GM12878 (cell line): ENCODE measurements around the gene C1orf21. TPM values are rescaled to one million over a fixed set of nuclear protein-coding genes. Genes with fewer than 3 reads are reported as not detected.

Experiments
- ATAC-seq: fragments of 200-7000 bp; cut with Tn5 transposase; 3 replicates; pipeline ENCODE4 v1.9.1; 2020; ENCODE audit warnings: mild to moderate bottlenecking, moderate library complexity
- BruUV-seq: library from RNA; stranded (reverse); fragments of 400-500 nt; replicated peaks from 2 replicates; lab custom pipeline; 2021; lab: Mats Ljungman, UMichigan
- CTCF ChIA-PET: fragments of 300-600 bp; sonication (Branson Sonifier 250); formaldehyde crosslinking; extraction: SDS; loops from one replicate; lab custom pipeline; 2021; ENCODE audit warnings: inconsistent platforms; lab: Yijun Ruan, JAX
- POLR2A ChIA-PET: fragments of 350-600 bp; formaldehyde crosslinking; extraction: SDS; loops from one replicate; lab custom pipeline; 2021; ENCODE audit warnings: inconsistent platforms; lab: Charles Lee
- RAD21 ChIA-PET: fragments of 300-600 bp; sonication (Branson Sonifier 250); formaldehyde crosslinking; loops from one replicate; lab custom pipeline; 2023; ENCODE audit warnings: antibody characterized with exemption; ENCODE audit not compliant: unreplicated experiment; lab: Charles Lee
- SMC1A ChIA-PET: fragments of 300-600 bp; sonication (Branson Sonifier 250); formaldehyde crosslinking; loops from one replicate; lab custom pipeline; 2023; ENCODE audit not compliant: unreplicated experiment, uncharacterized antibody; lab: Charles Lee
- DNase-seq: peaks from one replicate; pipeline ENCODE4 v3.0.0-alpha.2; 2011; ENCODE audit warnings: low read depth, low spot score
- FAIRE-seq: peaks from 3 replicates; lab custom pipeline; 2011; peaks lifted over from hg19 to GRCh38; lab: Jason Lieb, UNC
- H2AFZ ChIP-seq: 2 replicates; pipeline ENCODE4 v1.6.0; 2011; ENCODE audit warnings: low read depth, low read length, control low read depth; ENCODE audit not compliant: control insufficient read depth
- H3K27ac ChIP-seq: 2 replicates; pipeline ENCODE4 v1.5.1; 2011; ENCODE audit warnings: control low read depth; ENCODE audit not compliant: control insufficient read depth, insufficient read depth
- H3K27me3 ChIP-seq, 2 experiments: replicated peaks in 1 of 2; 2 replicates each; pipeline versions ENCODE4 v1.6.0 to v1.6.1; 2011; ENCODE audit warnings: low read length in 1 of 2; ENCODE audit not compliant: control insufficient read depth in 2 of 2, insufficient read depth in 2 of 2
- H3K36me3 ChIP-seq, 2 experiments: 2 replicates each; pipeline ENCODE4 v1.5.1; 2011; ENCODE audit warnings: low read length in 1 of 2; ENCODE audit not compliant: control insufficient read depth in 2 of 2, insufficient read depth in 2 of 2
- H3K4me1 ChIP-seq: 2 replicates; pipeline ENCODE4 v1.6.1; 2011; ENCODE audit warnings: mild to moderate bottlenecking, low read length, moderate library complexity, mixed read lengths; ENCODE audit not compliant: control insufficient read depth, insufficient read depth
- H3K4me2 ChIP-seq: 2 replicates; pipeline ENCODE4 v1.6.0; 2011; ENCODE audit warnings: control low read depth; ENCODE audit not compliant: control insufficient read depth, insufficient read depth
- H3K4me3 ChIP-seq: fragments of 200-600 bp; sonication (generic); 2 replicates; pipeline ENCODE4 v1.5.1; 2016
- H3K79me2 ChIP-seq: 2 replicates; pipeline ENCODE4 v1.6.0; 2011; ENCODE audit warnings: low read length; ENCODE audit not compliant: control insufficient read depth, insufficient read depth
- H3K9ac ChIP-seq: 2 replicates; pipeline ENCODE4 v1.8.0; 2011; ENCODE audit warnings: low read length, control low read depth, mixed read lengths; ENCODE audit not compliant: control insufficient read depth, insufficient read depth
- H3K9me3 ChIP-seq: replicated peaks from 3 replicates; pipeline ENCODE4 v1.5.1; 2011; ENCODE audit warnings: mild to moderate bottlenecking, low read length; ENCODE audit not compliant: control insufficient read depth, insufficient read depth
- H4K20me1 ChIP-seq: 2 replicates; pipeline ENCODE4 v1.6.0; 2011; ENCODE audit not compliant: control insufficient read depth, insufficient read depth
- BACH1 ChIP-seq: fragments of 450-650 bp; IDR thresholded peaks from 2 replicates; pipeline ENCODE4 v1.6.1; 2017; ENCODE audit warnings: mild to moderate bottlenecking, borderline replicate concordance
- BHLHE40 ChIP-seq, 2 experiments: fragments of 450-650 bp in 1 of 2; IDR thresholded peaks; 2 replicates each; pipeline ENCODE4 v1.6.1; 2011 to 2017; ENCODE audit warnings: low read depth in 2 of 2, borderline replicate concordance in 1 of 2, improper control_type of control experiment in 1 of 2, low read length in 1 of 2, mild to moderate bottlenecking in 1 of 2
- CHD4 ChIP-seq: fragments of 200-600 bp; sonication (generic); IDR thresholded peaks from 2 replicates; pipeline ENCODE4 v1.6.1; 2016; ENCODE audit warnings: mild to moderate bottlenecking
- EP300 ChIP-seq, 2 experiments: fragments of 150-350 bp in 1 of 2; IDR thresholded peaks; 2 replicates each; pipeline ENCODE4 v1.6.1; 2011 to 2012; ENCODE audit warnings: low read depth in 2 of 2, low read length in 2 of 2, borderline replicate concordance in 1 of 2, improper control_type of control experiment in 1 of 2, inconsistent platforms in 1 of 2; ENCODE audit not compliant: control insufficient read depth in 1 of 2
- ESRRA ChIP-seq: IDR thresholded peaks from 2 replicates; pipeline ENCODE4 v1.6.1; 2012; ENCODE audit warnings: mild to moderate bottlenecking, low read length, improper control_type of control experiment
- EZH2 ChIP-seq: IDR thresholded peaks from 2 replicates; pipeline ENCODE4 v1.6.1; 2012; ENCODE audit warnings: low read depth, mild to moderate bottlenecking, control low read depth, inconsistent platforms, low read length, borderline replicate concordance; ENCODE audit not compliant: control insufficient read depth
- JUND ChIP-seq: IDR thresholded peaks from 2 replicates; pipeline ENCODE4 v1.6.1; 2012; ENCODE audit warnings: low read depth, mild to moderate bottlenecking, low read length, improper control_type of control experiment, moderate library complexity
- MEF2B ChIP-seq: fragments of 450-650 bp; IDR thresholded peaks from 2 replicates; pipeline ENCODE4 v1.6.1; 2018; ENCODE audit warnings: mild to moderate bottlenecking, moderate library complexity; ENCODE audit not compliant: partially characterized antibody, poor library complexity, severe bottlenecking
- MYB ChIP-seq: fragments of 150-350 bp; IDR thresholded peaks from 2 replicates; pipeline ENCODE4 v1.6.1; 2014; ENCODE audit warnings: mild to moderate bottlenecking, low read depth, low read length, borderline replicate concordance
- RAD21 ChIP-seq: IDR thresholded peaks from 2 replicates; pipeline ENCODE4 v1.6.1; 2011; ENCODE audit warnings: mild to moderate bottlenecking, low read depth, low read length, moderate library complexity; ENCODE audit not compliant: insufficient read depth
- RAD51 ChIP-seq: fragments of 450-650 bp; IDR thresholded peaks from 2 replicates; pipeline ENCODE4 v1.6.1; 2016; ENCODE audit warnings: moderate library complexity, mild to moderate bottlenecking, inconsistent platforms
- REST ChIP-seq: IDR thresholded peaks from 2 replicates; pipeline ENCODE4 v1.6.1; 2012; ENCODE audit warnings: mild to moderate bottlenecking, low read depth, low read length
- SIX5 ChIP-seq: IDR thresholded peaks from 2 replicates; pipeline ENCODE4 v1.6.1; 2011; ENCODE audit warnings: mild to moderate bottlenecking, low read depth, low read length, moderate library complexity; ENCODE audit not compliant: severe bottlenecking
- SMAD5 ChIP-seq: IDR thresholded peaks from 2 replicates; pipeline ENCODE4 v1.6.1; 2016; ENCODE audit warnings: antibody characterized with exemption, low read depth
- SRF ChIP-seq, 2 experiments: IDR thresholded peaks; 2 replicates each; pipeline ENCODE4 v1.6.1; 2011; ENCODE audit warnings: low read depth in 2 of 2, low read length in 2 of 2, mild to moderate bottlenecking in 1 of 2, moderate library complexity in 1 of 2
- YBX1 ChIP-seq: fragments of 450-650 bp; IDR thresholded peaks from 2 replicates; pipeline ENCODE4 v1.6.1; 2016; ENCODE audit warnings: antibody characterized with exemption
- ZNF217 ChIP-seq: fragments of 450-650 bp; IDR thresholded peaks from 2 replicates; pipeline ENCODE4 v1.6.1; 2017; ENCODE audit warnings: antibody characterized with exemption, mild to moderate bottlenecking
- ZSCAN29 ChIP-seq: fragments of 450-650 bp; IDR thresholded peaks from 2 replicates; pipeline ENCODE4 v1.6.1; 2017; ENCODE audit warnings: mild to moderate bottlenecking, moderate library complexity
- WGBS: methylation state at CpG from one replicate; pipeline ENCODE4 v1.1.6; 2016; ENCODE audit warnings: low lambda C conversion rate; ENCODE audit not compliant: insufficient replicate concordance, insufficient coverage; ENCODE audit errors: missing lambda C conversion rate; 5-methylcytosine and 5-hydroxymethylcytosine counted together
- in situ Hi-C: fragments of 300-500 bp; cut with MboI; formaldehyde crosslinking; loops from 9 replicates; pipeline ENCODE4 v1.14.3; 2018; ENCODE audit warnings: mixed read lengths
- intact Hi-C: fragments of 100-400 bp; cut with micrococcal nuclease; formaldehyde crosslinking; loops from one replicate; pipeline ENCODE4 v1.14.2; 2022; ENCODE audit not compliant: unreplicated experiment
- polyA plus RNA-seq, 11 experiments: library from polyadenylated mRNA; depleted of rRNA in 4 of 11; unstranded in 6 of 11; stranded (reverse) in 5 of 11; fragments of >200 nt; fragmentation: Nextera tagmentation in 4 of 11; fragmentation: Illumina TruSeq in 1 of 11; extraction: Ambion mirVana in 4 of 11; extraction: Trizol in 1 of 11; gene quantifications; 1 replicate in 1 of 11; 2 replicates in 10 of 11; pipeline versions ENCODE4 v1.2.1 to v1.2.3, GENCODE V29; 2011 to 2016; ENCODE audit warnings: inconsistent platforms in 2 of 11, missing spikeins in 2 of 11, low read depth in 1 of 11
- total RNA-seq, 4 experiments: library from RNA; depleted of rRNA in 3 of 4; stranded (reverse); fragments of >200 nt in 3 of 4; fragmentation: Illumina TruSeq in 1 of 4; extraction: Trizol in 1 of 4; gene quantifications; 2 replicates each; pipeline versions ENCODE4 v1.2.1 to v1.2.3, GENCODE V29; 2013 to 2021

The C1orf21 gene
- total and polyA plus RNA-seq, 10 of the 15 experiments (the other 5 are each of a cell fraction or from before 2014, with no cell fraction given), result 0.03 to 1.6 (median 0.17) TPM; not detected in 3

DNA sequence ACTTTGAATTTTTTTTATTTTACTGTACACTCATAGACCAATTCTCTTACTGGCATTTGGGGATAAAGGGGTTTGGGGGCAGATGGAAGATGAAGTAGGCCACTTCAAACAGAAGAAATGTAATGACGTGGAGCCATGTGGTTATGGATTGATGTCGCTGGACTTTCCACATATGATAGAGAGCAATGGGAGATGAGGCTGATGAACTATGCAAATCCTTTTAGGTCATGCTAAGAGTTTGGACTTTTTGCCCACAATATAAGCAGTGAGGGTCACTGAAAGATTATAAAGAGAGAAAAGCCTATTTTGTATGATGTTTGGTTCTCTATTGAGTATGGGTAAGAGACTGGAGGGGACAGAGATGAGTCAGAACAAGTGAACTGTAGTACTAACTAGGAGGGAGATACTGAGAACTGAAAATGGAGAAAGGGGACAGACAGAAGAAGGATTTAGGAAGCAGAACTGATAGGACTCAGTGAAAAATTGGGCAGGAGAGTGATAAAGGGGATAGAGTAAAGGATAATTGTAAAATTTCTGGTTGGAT, 9.2 kb downstream of the C1orf21 start (continued):
- TF ChIP-seq SIX5 (no peak), SMAD5 (no peak), JUND (no peak), MYB (no peak), RAD21 (no peak), BHLHE40 (IDR thresholded peaks at IDR 0.05; ENCODE audit: borderline replicate concordance in 1 of 2, low read depth in 2 of 2, low read length in 1 of 2) (no peak), ESRRA (no peak), ZNF217 (no peak), MEF2B (no peak)

GRCh38 chr1:184399192-184399847, 12.5 kb downstream of the C1orf21 start:
- Histone ChIP-seq H2AFZ (no peak overlapping the region), H3K27ac (no peak overlapping the region), H4K20me1 (no peaks in the 10 kb centered on the region), H3K4me3 (no peak overlapping the region), H3K36me3 (no peaks in the 10 kb centered on the region), H3K4me1 (no peaks in the 10 kb centered on the region), H3K4me2 (no peak overlapping the region), H3K9ac (no peak overlapping the region), H3K9me3 (no peaks in the 10 kb centered on the region), H3K79me2 (no peaks in the 10 kb centered on the region), H3K27me3 (no peaks in the 10 kb centered on the region; a peak in 1 of 4 replicates)
- CTCF ChIA-PET, result interaction anchor here (1.1 kb wide), 1 partner anchor 9 kb away, joined by 4 read pairs; no protein-coding TSS in a partner anchor
- DNase-seq (no peak), ATAC-seq (no peak), FAIRE-seq (no peak)
- RAD21 ChIA-PET, result no interaction called here
- intact Hi-C loops (no loop called here), in situ Hi-C loops (no loop called here)
- SMC1A ChIA-PET, result interaction anchor here (0.6 kb wide), 1 partner anchor 350 kb away, joined by 4 read pairs; no protein-coding TSS in a partner anchor
- POLR2A ChIA-PET, result no interaction called here
- 9% methylated on average over 5 of the region's 5 CpGs for WGBS
- no peak for TF ChIP-seq CHD4
- no peak for TF ChIP-seq REST
- no peak for TF ChIP-seq ZSCAN29
- TF ChIP-seq RAD51, result no peak
- TF ChIP-seq EZH2, result no peak
- TF ChIP-seq EP300 (IDR thresholded peaks at IDR 0.05; ENCODE audit: borderline replicate concordance in 1 of 2, control insufficient read depth in 1 of 2, low read depth in 2 of 2, low read length in 2 of 2), result no peak
- no peak for TF ChIP-seq YBX1
- 0 out of 4 replicates have a peak, but pooled peaks of 1 of the 2 experiments have one; percentile 27 for TF ChIP-seq SRF (IDR thresholded peaks at IDR 0.05; ENCODE audit: low read depth in 2 of 2, low read length in 2 of 2)
- TF ChIP-seq BACH1, result no peak
- no TSS peak for BruUV-seq
